GM19023 (cell line): ENCODE data around the gene OR10AD1.

Experiments
- ATAC-seq: cut with Tn5 transposase; IDR thresholded peaks from one replicate; pipeline ENCODE4 v1.9.1; 2021; ENCODE audit warnings: mild to moderate bottlenecking, moderate library complexity; ENCODE audit not compliant: unreplicated experiment

Gene OR10AD1

GRCh38 chr12:48192861-48193260 is 10.2 kb downstream of the OR10AD1 start:
- ATAC-seq, result no peak

- ATAC-seq, result no peak
Observed at GRCh38 chr12:48191096-48191495, 12.0 kb downstream of the OR10AD1 start.

- no peak for ATAC-seq
Observed at GRCh38 chr12:48189331-48190125, 13.6 kb downstream of the OR10AD1 start.

- no peak for ATAC-seq
Observed at GRCh38 chr12:48187916-48188695, 15.0 kb downstream of the OR10AD1 start.

GRCh38 chr12:48185181-48185919 is 17.7 kb downstream of the OR10AD1 start:
- no peak for ATAC-seq

- ATAC-seq, result no peak
Observed at GRCh38 chr12:48184549-48184922, 18.6 kb downstream of the OR10AD1 start.

GRCh38 chr12:48183876-48184548 is 19.1 kb downstream of the OR10AD1 start:
- peak; percentile 14 for ATAC-seq

- ATAC-seq, result peak; percentile 66
Observed at GRCh38 chr12:48183091-48183875, 19.8 kb downstream of the OR10AD1 start, which contains the start of gene CCDC184. CCDC184 (plus strand) TSS chr12:48183644; CDS start chr12:48184123, 479 bp downstream.

GRCh38 chr12:48182631-48183030 is 20.5 kb downstream of the OR10AD1 start:
- ATAC-seq, result no peak

- no peak for ATAC-seq
Observed at GRCh38 chr12:48180857-48181495, 22.1 kb downstream of the OR10AD1 start.

- ATAC-seq, result no peak
Observed at GRCh38 chr12:48180424-48180823, 22.7 kb downstream of the OR10AD1 start.

- ATAC-seq, result no peak
Observed at GRCh38 chr12:48179466-48179865, 23.6 kb downstream of the OR10AD1 start.

- ATAC-seq, result no peak
Observed at GRCh38 chr12:48177982-48178381, 25.1 kb downstream of the OR10AD1 start.

GRCh38 chr12:48176417-48176751 is 26.7 kb downstream of the OR10AD1 start:
- no peak for ATAC-seq

- no peak for ATAC-seq
Observed at GRCh38 chr12:48175613-48176416, 27.3 kb downstream of the OR10AD1 start.

- ATAC-seq, result no peak
Observed at GRCh38 chr12:48169011-48169410, 34.1 kb downstream of the OR10AD1 start.

- ATAC-seq, result no peak
Observed at GRCh38 chr12:48165089-48165981, 37.8 kb downstream of the OR10AD1 start.

GRCh38 chr12:48164451-48164850 is 38.6 kb downstream of the OR10AD1 start:
- ATAC-seq, result no peak
